GM18511 (cell line): ENCODE results near the gene SHANK3.
"Not testable (repeated sequence)": the region's sequence is repeated elsewhere in the genome, so short reads cannot be mapped to it uniquely, and the experiment has no call there.

Experiments
- ATAC-seq: cut with Tn5 transposase; IDR thresholded peaks from one replicate; pipeline ENCODE4 v1.9.1; 2021; ENCODE audit warnings: mild to moderate bottlenecking, moderate library complexity; ENCODE audit not compliant: unreplicated experiment

Gene SHANK3

DNA sequence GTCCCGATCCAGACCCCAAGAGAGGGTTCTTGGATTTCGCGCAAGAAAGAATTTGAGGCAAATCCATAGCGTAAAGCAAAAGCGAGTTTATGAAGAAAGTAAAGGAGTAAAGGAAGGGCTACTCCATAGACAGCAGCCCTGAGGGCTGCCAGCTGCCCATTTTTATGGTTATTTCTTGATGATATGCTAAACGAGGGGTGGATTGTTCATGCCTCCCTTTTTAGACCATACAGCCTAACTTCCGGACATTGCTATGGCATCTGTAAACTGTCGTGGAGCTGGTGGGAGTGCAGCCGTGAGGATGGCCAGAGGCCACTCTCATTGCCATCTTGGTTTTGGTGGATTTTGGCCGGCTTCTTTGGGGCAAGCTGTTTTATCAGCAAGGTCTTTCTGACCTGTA, 19.4 kb upstream of the SHANK3 start:
- ATAC-seq: no peak

DNA sequence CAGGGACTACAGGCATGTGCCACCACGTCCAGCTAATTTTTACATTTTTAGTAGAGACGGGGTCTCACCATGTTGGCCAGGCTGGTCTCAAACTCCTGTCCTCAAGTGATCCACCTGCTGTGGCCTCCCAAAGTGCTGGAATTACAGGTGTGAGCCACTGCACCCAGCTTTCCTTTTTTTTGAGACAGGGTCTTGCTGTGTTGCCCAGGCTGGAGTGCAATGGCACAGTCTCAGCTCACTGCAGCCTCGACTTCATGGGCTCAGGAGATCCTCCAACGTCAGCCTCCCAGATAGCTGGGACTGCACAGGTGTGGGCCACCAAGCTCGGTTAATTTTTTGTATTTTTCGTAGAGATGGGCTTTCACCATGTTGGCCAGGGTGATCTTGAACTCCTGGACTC, 18.0 kb upstream of the SHANK3 start:
- ATAC-seq: not testable (repeated sequence)

DNA sequence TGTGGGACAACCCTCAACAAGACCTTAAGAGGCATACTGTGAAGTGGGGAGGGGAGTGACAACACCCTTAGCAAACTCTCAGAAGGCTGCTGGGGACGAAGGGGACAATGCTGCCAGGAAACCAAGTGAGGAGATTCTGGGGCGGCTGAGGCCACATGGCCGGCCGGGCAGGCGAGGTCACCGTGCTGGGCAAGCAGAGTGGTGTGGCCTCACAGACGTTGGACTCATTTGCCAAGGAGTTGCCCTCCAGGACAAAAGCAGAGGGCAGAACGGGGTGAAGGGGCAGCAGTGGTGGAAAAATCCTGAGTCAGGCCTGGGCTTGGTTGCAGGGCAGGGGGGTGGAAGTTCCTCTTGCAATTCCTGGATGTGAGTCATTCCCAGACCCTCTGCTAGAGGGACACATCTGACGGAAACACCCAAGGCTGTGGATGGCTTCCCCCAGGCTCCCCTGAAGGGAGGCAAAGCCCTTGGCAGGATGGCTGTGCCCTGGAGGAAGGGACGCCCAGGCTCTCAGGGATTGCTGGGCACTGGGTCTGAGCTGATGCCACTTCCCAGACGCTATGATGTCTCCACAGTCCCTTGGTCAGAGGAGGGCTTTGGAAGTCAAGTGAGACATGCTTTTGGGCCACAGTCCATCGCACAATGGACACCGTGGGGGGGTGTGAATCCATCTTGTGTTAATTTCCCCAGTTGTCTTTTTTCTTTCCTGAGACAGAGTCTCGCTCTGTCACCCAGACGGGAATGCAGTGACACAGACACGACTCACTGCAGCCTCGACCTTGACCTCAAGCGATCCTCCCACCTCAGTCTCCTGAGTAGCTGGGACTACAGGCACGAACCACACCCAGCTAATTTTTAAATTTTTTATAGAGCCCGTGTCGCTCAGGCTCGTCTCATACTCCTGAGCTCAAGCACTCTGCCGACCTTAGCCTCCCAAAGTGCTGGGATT, 16.2 kb upstream of the SHANK3 start:
- no peak for ATAC-seq

DNA sequence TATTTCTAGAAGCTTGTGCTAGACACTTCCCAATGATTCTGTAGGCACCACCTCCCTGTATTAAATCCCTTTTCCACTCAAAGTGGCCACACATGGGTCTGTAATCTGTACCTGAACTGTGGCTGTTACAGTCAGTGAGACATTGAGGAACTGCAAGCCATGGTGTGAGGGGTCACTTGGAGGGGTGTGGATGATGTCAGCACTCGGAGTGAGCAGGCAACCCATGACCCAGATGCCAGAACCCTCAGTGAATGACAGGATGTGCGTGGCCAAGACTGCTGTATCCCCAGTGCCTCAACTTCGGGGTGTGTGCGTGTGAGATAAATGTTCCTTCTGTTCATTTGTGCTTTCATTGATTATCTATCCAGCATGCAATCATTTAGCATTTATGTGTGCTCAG, 14.7 kb upstream of the SHANK3 start:
- no peak for ATAC-seq

DNA sequence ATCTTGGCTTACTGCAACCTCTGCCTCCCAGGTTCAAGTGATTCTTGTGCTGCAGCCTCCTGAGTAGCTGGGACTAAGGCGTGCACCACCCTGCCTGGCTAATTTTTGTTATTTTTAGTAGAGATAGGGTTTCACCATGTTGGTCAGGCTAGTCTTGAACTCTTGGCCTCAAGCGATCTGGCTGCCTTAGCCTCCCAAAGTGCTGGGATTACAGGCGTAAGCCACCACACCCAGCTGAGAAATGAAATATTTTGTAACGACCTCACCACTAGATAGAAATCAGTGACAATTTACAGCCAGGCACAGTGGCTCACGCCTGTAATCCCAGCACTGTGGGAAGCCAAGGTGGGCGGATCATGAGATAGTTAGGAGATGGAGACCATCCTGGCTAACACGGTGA, 12.9 kb upstream of the SHANK3 start:
- not testable (repeated sequence) for ATAC-seq

DNA sequence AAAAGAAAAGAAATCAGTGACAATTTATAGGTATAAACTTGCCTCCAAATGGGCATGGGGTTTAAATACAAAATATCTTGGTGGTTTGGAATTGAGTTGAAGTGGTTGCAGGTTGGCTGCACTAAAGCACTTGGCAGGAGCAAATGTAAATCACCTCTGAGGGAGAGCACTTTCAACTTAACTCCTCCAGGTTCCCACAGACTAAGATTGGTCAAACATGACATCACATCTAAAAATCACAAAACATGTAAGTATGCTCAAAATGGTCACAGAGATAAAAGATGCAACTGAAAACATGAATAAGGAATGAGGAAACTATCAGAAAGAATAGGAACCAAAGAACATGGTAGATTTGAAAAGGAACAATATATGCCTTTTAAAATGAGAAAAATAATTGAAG, 12.3 kb upstream of the SHANK3 start:
- ATAC-seq: no peak

DNA sequence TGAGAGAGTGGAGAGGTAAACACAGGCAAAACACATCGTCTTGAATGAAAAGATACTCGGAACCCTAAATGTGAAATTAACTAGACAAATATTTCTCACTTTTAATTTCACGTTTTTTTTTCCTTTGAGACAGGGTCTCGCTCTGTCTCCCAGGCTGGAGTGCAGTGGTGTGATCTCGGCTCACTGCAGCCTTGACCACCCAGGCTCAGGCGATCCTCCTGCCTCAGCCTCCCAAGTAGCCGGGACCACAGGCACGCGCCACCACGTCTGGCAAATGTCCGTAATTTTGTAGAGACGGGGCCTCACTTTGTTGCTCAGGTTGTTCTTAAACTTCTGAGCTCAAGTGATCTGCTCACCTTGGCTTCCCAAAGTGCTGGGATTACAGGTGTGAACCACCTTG, 7.4 kb upstream of the SHANK3 start:
- ATAC-seq: no peak

DNA sequence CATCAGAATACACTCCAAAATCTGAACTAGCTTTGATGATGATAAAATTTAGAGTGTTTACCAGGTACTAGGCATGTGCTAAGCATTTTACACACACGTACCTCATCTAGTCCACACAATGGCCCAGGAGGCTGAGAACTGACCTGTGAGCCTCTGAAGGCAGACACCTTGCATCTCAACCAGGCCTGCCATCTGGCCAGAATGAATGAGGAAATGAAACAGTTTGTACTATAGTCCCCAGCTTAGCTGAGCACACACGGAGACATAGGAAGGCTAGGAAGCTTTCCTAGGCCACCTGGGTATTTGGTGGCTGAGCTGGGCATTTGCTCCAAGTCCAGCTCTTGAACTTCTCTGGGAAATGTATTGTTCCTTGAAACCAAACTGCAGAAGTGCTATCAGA, 6.9 kb upstream of the SHANK3 start:
- ATAC-seq: no peak

DNA sequence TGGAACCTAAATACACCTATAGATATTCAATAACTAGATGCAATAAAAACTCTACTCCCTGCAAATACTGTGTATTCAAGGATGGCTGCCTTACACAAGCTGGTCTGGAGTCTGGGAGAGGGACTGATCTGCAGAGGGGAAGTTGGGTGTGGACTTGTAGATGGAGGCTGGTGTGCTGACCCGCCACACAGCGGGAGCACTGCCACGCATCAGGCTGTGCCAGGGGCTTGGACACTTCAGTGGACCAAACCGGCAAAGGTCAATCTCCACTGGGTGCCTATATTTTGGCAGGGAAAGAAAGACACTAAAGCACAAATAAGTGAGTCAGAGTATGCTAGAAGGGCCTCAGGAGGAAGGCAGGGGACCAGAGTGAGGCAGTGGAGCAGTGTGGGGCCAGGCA, 2.1 kb upstream of the SHANK3 start:
- no peak for ATAC-seq

DNA sequence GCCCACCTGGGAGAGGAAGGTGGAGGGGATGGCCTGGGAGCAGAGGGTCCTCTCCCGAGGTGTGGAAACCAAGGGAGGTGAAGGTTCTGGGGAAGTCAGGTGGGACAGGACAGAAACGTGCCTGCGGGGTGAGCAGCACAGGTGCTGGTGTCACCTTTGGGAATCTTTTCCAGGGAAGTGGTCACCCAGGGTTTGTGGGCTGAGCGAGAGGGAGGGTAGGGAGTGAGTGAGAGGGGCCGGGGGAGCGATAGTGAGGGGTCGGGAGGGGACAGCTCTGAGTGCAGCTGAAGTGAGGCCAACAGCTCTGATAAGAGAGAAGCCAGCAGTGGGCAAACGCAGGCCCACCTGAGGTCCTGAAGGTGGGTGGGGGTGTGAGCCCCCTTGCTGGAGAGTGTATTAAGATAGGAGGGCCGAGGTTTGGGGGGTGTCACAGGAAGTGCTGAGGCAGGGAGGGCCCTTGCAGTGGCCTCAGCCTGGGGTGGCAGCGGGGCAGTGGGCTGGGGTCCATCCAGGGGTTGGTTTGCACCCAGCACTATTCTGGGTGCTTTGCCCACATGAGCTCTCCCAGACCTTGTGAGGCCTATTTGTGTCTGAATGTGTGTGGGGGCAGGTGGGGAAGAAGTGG, 1.6 kb upstream of the SHANK3 start:
- ATAC-seq: no peak

DNA sequence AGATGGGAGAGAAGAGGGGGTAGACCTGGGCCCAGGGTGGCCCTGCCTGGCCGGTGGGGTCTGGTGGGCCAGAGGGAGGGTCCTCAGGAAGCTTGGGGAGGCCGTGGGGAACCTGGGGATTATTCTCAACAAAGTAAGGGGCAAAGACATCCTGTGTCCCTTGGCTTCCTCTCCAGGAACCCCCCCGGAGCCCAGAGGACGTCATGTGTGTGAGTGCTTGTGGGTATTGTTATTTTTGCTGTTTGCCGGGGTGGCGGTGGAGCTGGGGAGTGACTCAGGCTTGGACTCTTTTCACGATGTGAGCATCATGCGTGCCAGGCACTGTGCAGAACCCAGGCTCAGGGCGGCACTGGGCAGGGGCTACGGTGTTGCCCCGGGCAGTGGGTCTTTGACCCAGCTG, 982 bp upstream of the SHANK3 start:
- ATAC-seq: no peak

DNA sequence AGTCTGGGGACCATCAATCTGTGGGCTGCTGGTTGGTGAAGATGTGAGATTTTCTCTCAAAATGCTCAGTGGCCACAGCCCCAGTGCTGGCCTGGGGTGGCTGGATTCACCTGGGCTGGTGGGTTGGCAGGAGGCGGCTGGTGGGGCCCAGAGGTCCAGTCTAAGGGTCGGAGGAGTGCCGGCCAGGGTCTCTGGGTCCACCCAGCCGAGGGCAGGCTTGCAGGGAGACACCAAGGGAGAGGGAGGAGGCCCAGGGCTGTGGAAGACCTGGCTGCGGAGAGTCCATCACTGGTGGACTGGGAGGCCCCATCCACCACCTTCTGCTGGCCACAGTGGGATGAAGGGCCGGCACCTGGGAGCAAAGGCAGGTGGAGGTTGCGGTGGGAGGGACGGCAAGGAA, 582 bp upstream of the SHANK3 start:
- ATAC-seq: no peak

DNA sequence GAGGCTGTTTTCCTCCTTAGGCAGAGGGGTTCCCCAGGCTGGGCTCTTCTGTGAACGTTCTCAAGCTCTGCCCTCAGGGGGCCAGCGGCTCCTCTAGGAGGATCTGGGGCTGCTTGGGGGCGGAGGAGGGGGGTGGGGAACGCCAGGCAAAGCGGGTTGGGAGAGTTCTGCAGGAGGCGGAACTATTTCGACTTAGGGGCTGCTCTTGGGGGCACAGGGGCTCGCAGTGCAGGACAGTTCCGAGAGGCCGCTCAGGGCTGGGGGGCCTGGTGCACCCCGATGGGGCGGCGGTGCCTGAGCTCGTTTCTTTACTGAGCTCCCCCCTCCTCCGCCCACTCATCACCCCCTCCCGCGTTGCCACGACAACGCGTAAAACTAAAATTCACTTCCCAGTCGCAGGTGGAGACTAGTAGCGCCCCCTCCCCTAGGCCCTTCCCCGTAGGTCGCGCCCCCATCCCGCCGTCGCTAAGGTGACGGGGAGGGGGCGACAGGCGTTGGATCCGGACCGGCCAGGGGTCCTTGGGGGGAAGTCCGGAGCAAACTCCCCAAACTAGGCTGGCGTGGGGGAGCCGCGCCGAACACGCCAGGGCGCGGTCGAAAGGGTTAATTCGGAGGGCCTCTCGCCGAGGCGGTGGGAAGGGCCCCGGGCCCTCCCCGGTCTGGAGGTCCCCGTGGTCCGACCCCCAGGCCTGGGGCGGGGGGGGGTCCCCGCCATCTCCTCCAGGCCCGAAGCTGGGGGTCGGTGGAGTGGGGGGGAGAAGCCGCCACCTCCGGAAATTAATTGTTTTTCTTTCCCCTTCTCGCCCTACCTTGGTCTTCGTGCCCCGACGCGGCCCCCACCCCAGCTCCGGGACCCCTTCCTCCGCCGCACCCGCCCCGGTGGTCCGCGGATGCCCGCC, 857 bp downstream of the SHANK3 start:
- no peak for ATAC-seq

DNA sequence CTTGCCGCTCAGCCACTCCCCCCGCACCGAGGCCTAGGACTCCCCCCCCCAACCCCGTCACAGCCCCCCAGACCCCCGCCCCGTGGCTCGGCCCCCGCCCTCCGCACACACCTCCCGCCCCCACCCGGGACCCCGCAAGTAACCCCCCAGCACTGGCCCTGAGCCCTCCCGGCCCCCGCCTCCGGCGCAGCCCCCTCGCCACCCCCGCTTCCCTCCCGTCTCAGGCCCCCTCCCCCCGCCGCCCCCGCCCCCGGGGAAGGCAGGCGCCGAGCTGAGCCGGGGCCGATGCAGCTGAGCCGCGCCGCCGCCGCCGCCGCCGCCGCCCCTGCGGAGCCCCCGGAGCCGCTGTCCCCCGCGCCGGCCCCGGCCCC, 1.5 kb downstream of the SHANK3 start:
- no peak for ATAC-seq

DNA sequence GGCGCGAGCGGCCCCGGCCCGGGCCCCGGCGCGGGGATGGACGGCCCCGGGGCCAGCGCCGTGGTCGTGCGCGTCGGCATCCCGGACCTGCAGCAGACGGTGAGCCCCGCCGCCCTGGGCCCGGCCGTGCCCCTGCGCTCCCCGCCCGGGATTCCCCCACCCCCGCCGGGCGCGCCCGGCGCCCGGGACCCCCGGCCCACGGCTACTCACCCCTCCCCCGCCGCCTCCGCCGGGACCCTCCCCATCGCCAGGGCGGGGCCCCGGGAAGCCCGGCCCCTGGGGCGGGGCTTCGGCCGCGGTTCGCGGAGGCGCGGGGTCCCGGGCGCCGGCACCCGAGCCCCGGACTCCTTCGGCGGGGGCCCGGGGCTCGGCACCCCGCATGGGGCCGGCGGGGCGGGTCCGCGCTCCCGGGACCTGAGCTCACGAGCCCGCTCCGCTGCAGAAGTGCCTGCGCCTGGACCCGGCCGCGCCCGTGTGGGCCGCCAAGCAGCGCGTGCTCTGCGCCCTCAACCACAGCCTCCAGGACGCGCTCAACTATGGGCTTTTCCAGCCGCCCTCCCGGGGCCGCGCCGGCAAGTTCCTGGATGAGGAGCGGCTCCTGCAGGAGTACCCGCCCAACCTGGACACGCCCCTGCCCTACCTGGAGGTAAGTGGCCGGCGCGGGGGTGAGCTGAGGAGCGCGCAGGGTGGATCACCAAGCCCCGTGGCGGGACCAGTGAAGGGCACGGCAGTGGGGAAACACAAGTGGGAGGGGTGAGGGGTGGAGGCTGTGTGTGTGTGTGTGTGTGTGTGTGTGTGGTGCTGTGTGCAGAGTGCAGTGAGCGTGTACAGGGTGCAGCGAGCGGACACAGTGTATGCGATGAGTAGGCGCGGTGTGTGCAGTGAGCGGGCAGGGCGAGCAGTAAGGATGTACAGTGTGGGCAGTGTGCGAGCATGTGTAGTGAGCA, 2.3 kb downstream of the SHANK3 start:
- no peak for ATAC-seq

DNA sequence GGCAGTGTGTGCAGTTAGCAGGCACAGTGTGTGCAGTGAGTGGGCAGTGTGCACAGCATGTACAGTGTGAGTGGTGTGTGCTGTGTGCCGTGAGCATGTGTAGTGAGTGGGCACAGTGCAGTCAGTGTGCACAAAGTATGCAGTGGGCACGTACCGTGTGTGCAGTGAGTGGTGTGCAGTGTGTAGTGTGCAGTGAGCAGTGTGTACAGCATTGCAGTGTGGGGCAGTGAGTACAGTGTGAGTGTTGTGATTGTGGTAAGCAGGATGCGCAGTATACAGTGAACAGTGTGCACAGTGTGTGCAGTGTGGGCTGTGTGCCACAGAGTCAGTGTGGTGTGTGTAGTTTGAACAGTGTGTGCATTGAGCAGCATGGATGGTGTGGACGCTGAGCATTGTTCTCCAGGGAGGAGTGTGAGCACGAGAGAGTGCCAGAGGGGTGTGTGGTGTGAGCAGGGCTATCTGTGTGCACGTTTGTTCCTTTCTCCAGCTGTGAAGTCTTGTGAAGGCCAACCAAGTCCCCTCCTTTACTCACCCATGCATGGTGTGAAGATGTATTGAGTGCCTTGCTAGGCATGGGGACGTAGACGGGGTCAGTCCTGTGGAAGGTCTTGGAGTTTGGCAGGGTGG, 3.0 kb downstream of the SHANK3 start:
- no peak for ATAC-seq

DNA sequence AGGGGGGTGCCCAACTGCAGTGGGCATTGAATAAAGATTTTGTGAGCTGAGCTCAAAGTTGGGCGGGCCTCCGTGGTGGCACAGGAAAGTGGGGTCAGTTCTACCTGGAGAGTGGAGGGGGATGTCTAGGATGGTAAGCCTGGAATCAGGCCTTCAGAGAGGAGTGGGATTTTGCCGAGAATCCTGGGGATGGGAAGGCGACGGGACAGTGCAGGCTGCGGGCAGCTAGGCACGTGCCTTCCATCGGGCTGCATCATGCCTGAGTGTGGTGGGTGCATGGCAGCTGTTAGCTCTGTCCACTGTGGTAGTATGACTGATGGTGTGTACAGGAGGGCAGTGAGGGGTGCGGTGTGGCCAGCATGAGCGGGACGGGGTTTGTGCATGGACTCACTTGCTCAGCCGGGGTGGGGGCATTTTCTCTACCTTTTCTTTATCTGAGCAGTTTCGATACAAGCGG, 3.6 kb downstream of the SHANK3 start:
- no peak for ATAC-seq

DNA sequence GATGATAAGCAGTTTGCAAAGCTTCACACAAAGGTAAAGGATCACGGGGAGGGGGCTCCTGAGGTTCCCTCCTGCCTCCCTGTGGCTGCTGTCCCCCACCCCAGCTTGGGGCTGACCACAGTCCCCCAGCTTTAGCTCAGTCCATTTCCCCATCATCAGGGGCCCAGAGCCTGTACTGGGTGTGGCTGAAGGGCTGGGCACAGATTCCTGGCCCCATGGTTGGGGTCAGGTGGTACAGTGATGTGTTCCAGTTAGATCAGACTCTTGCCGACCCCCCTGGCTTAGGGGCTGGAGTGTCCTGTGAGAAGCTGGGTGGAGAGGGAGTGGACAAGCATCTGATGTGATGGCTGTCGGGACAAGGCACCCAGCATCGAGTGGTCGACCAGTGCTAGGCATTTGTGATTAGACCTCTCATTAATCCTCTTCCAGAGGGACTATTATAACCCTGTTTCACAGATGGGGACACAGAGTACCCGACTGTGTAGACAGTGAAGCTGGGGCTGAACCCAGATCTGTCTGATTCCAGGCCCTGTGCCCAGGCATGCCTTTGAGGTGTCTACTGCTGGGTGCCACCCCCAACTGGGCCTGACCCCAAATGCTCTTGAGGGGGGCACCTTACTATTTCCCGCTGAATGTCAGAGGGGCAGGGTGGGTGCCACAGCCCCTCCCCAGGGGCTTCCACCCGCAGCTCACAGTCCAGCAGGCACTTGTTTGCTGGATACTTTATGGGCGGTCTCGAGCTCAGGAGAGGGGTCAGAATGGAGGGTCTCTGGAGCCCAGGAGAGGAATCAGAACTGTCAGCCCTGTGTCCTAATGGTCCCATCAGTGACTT, 4.3 kb downstream of the SHANK3 start:
- ATAC-seq: no peak
